ENCODE data around the gene ELP6.

- TF ChIP-seq, protein P1, sequence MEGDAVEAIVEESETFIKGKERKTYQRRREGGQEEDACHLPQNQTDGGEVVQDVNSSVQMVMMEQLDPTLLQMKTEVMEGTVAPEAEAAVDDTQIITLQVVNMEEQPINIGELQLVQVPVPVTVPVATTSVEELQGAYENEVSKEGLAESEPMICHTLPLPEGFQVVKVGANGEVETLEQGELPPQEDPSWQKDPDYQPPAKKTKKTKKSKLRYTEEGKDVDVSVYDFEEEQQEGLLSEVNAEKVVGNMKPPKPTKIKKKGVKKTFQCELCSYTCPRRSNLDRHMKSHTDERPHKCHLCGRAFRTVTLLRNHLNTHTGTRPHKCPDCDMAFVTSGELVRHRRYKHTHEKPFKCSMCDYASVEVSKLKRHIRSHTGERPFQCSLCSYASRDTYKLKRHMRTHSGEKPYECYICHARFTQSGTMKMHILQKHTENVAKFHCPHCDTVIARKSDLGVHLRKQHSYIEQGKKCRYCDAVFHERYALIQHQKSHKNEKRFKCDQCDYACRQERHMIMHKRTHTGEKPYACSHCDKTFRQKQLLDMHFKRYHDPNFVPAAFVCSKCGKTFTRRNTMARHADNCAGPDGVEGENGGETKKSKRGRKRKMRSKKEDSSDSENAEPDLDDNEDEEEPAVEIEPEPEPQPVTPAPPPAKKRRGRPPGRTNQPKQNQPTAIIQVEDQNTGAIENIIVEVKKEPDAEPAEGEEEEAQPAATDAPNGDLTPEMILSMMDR (IDR thresholded peaks at IDR 0.05; ENCODE audit: insufficient read depth, low read length) = peak; percentile 32
- peak; percentile 93 for TF ChIP-seq POLR2AphosphoS5 (IDR thresholded peaks at IDR 0.05; ENCODE audit: low read depth)
- TF ChIP-seq, protein P2, sequence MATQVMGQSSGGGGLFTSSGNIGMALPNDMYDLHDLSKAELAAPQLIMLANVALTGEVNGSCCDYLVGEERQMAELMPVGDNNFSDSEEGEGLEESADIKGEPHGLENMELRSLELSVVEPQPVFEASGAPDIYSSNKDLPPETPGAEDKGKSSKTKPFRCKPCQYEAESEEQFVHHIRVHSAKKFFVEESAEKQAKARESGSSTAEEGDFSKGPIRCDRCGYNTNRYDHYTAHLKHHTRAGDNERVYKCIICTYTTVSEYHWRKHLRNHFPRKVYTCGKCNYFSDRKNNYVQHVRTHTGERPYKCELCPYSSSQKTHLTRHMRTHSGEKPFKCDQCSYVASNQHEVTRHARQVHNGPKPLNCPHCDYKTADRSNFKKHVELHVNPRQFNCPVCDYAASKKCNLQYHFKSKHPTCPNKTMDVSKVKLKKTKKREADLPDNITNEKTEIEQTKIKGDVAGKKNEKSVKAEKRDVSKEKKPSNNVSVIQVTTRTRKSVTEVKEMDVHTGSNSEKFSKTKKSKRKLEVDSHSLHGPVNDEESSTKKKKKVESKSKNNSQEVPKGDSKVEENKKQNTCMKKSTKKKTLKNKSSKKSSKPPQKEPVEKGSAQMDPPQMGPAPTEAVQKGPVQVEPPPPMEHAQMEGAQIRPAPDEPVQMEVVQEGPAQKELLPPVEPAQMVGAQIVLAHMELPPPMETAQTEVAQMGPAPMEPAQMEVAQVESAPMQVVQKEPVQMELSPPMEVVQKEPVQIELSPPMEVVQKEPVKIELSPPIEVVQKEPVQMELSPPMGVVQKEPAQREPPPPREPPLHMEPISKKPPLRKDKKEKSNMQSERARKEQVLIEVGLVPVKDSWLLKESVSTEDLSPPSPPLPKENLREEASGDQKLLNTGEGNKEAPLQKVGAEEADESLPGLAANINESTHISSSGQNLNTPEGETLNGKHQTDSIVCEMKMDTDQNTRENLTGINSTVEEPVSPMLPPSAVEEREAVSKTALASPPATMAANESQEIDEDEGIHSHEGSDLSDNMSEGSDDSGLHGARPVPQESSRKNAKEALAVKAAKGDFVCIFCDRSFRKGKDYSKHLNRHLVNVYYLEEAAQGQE (IDR thresholded peaks at IDR 0.05; ENCODE audit: insufficient replicate concordance, low read depth) = peak; percentile 26
These were observed at the start of gene ELP6 for GRCh38 chr3:47513125-47513929.

All from HL-60 (cell line).